HepG2 (cell line): Measurements from ENCODE around the gene IGF2. TPM values are rescaled to one million over a fixed set of nuclear protein-coding genes. Genes with fewer than 3 reads are reported as not detected.
A peak's percentile ranks its signal among the peaks of the same experiment; 100 is the strongest.

ENCODE experiments used
- AGO2 ChIP-seq: fragments of 200-400 bp; formaldehyde crosslinking; optimal IDR thresholded peaks from 2 replicates; pipeline ENCODE3; 2017; ENCODE audit warnings: mild to moderate bottlenecking, low read depth, low read length, moderate library complexity
- MIER3 ChIP-seq: IDR thresholded peaks from 2 replicates; pipeline ENCODE4 v1.6.1; 2016; ENCODE audit warnings: missing compliant biosample characterization, borderline replicate concordance
- MTF2 ChIP-seq: sonication (generic); formaldehyde crosslinking; IDR thresholded peaks from 2 replicates; pipeline ENCODE4 v1.5.0; 2020; ENCODE audit warnings: missing genetic modification reagents, borderline replicate concordance
- POLR2G ChIP-seq: fragments of 200-400 bp; formaldehyde crosslinking; IDR thresholded peaks from 2 replicates; pipeline ENCODE4 v1.6.1; 2018; ENCODE audit warnings: mild to moderate bottlenecking, low read depth, low read length, moderate library complexity
- ZFP90 ChIP-seq: sonication (generic); formaldehyde crosslinking; IDR thresholded peaks from 2 replicates; pipeline ENCODE4 v1.8.0; 2022; ENCODE audit warnings: missing genetic modification reagents, mild to moderate bottlenecking, inconsistent platforms, borderline replicate concordance
- ZNF138 ChIP-seq: sonication (generic); formaldehyde crosslinking; IDR thresholded peaks from 2 replicates; pipeline ENCODE4 v1.5.0; 2020; ENCODE audit warnings: mild to moderate bottlenecking, low read depth, missing genetic modification reagents
- ZNF160 ChIP-seq: sonication (generic); formaldehyde crosslinking; IDR thresholded peaks from 2 replicates; pipeline ENCODE4 v1.8.0; 2022; ENCODE audit warnings: mild to moderate bottlenecking, inconsistent platforms, missing genetic modification reagents
- ZNF460 ChIP-seq: sonication (generic); formaldehyde crosslinking; IDR thresholded peaks from 2 replicates; pipeline ENCODE4 v1.5.1; 2020; ENCODE audit warnings: missing genetic modification reagents, mild to moderate bottlenecking, borderline replicate concordance
- ZNF703 ChIP-seq: sonication (generic); formaldehyde crosslinking; IDR thresholded peaks from 2 replicates; pipeline ENCODE4 v1.5.1; 2020; ENCODE audit warnings: missing genetic modification reagents, mild to moderate bottlenecking, moderate library complexity, borderline replicate concordance
- ZNF761 ChIP-seq: sonication (generic); formaldehyde crosslinking; conservative IDR thresholded peaks from 2 replicates; pipeline ENCODE4 v1.4.0; 2020; ENCODE audit warnings: mild to moderate bottlenecking, missing genetic modification reagents
- polyA plus RNA-seq, 8 experiments: library from polyadenylated mRNA; depleted of rRNA in 3 of 8; stranded (reverse) in 7 of 8; unstranded in 1 of 8; fragments of >200 nt; fragmentation: Illumina TruSeq in 4 of 8; extraction: Trizol in 4 of 8; gene quantifications; 2 replicates each; pipeline versions ENCODE4 v1.2.1 to v1.2.3, GENCODE V29; 2011 to 2016; ENCODE audit warnings: low read depth in 4 of 8, missing spikeins in 1 of 8, mixed read lengths in 1 of 8; ENCODE audit not compliant: insufficient read depth in 1 of 8
- total RNA-seq, 5 experiments: library from RNA; depleted of rRNA; stranded (reverse); fragments of >200 nt; fragmentation: Illumina TruSeq; extraction: Trizol; gene quantifications; 2 replicates each; pipeline ENCODE4 v1.2.3, GENCODE V29; 2016; ENCODE audit warnings: low read depth in 1 of 5
- TF ChIP-seq, protein P1 (sequence below): sonication (generic); formaldehyde crosslinking; conservative IDR thresholded peaks from 2 replicates; pipeline ENCODE4 v1.8.0; 2022; ENCODE audit warnings: low read depth, missing genetic modification reagents
- TF ChIP-seq, protein P2 (sequence below): sonication (generic); formaldehyde crosslinking; IDR thresholded peaks from 2 replicates; pipeline ENCODE4 v1.4.0; 2020; ENCODE audit warnings: missing genetic modification reagents

The IGF2 gene
- total and polyA plus RNA-seq, 2 of the 13 experiments (the other 11 are each of a cell fraction or from before 2014, with no cell fraction given), result 79.1 to 254 TPM

DNA sequence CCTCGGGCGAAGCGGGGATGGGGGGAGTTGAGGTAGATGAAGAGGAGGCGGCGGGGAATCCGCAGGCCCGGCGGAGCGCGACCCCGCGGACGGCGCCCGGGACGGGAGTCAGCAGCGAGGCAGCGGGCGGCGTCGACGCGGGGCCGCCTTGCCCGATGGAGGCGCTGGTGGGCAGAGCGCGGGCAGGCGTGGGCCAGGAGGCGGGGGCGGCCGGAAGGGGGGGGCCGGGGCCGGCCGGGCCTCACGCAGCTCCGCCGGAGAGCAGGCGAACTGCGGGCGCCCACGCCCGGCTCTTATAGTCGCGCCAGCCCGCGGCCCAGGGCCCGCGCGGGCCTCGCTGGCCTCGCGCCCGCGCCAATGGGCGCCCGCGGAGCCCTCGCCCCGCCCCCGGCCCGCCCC is at the start of gene IGF2 (continued):
- TF ChIP-seq, protein P1, sequence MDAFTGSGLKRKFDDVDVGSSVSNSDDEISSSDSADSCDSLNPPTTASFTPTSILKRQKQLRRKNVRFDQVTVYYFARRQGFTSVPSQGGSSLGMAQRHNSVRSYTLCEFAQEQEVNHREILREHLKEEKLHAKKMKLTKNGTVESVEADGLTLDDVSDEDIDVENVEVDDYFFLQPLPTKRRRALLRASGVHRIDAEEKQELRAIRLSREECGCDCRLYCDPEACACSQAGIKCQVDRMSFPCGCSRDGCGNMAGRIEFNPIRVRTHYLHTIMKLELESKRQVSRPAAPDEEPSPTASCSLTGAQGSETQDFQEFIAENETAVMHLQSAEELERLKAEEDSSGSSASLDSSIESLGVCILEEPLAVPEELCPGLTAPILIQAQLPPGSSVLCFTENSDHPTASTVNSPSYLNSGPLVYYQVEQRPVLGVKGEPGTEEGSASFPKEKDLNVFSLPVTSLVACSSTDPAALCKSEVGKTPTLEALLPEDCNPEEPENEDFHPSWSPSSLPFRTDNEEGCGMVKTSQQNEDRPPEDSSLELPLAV (CRISPR knock-in tag), result no peak
- no peak for TF ChIP-seq MTF2 (CRISPR knock-in tag)
- no peak for TF ChIP-seq ZFP90 (CRISPR knock-in tag)
- TF ChIP-seq ZNF160 (CRISPR knock-in tag), result peak; percentile 65; the same call in 1 of the 2 replicates
- TF ChIP-seq ZNF703 (CRISPR knock-in tag), result 0 out of 2 replicates have a peak, but pooled peaks have one; percentile 25
- TF ChIP-seq POLR2G, result peak; percentile 56
- TF ChIP-seq ZNF761 (CRISPR knock-in tag), result no peak
- no peak for TF ChIP-seq ZNF460 (CRISPR knock-in tag)
- TF ChIP-seq, protein P2, sequence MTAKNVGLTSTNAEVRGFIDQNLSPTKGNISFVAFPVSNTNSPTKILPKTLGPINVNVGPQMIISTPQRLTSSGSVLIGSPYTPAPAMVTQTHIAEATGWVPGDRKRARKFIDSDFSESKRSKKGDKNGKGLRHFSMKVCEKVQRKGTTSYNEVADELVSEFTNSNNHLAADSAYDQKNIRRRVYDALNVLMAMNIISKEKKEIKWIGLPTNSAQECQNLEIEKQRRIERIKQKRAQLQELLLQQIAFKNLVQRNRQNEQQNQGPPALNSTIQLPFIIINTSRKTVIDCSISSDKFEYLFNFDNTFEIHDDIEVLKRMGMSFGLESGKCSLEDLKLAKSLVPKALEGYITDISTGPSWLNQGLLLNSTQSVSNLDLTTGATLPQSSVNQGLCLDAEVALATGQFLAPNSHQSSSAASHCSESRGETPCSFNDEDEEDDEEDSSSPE (CRISPR knock-in tag), result no peak
- TF ChIP-seq MIER3, result no peak
- TF ChIP-seq AGO2, result peak; percentile 80
- TF ChIP-seq ZNF138 (CRISPR knock-in tag), result no peak
